ENCODE results near the gene DTX3.

DTX3 gene

GRCh38 chr12:57606399-57606798 is 1.8 kb downstream of the DTX3 start:
- TF ChIP-seq ZNF8 (CRISPR knock-in tag; IDR thresholded peaks at IDR 0.05) (no peak), RARB (CRISPR knock-in tag; IDR thresholded peaks at IDR 0.05) (no peak), OSR1 (CRISPR knock-in tag; IDR thresholded peaks at IDR 0.05) (no peak), SNAI2 (CRISPR knock-in tag; IDR thresholded peaks at IDR 0.05) (no peak), ISL1 (CRISPR knock-in tag; IDR thresholded peaks at IDR 0.05) (no peak), PATZ1 (CRISPR knock-in tag; IDR thresholded peaks at IDR 0.05; ENCODE audit: borderline replicate concordance) (no peak), ESRRG (CRISPR knock-in tag; IDR thresholded peaks at IDR 0.05) (no peak), TCF4 (CRISPR knock-in tag; IDR thresholded peaks at IDR 0.05; ENCODE audit: borderline replicate concordance) (no peak), BACH2 (CRISPR knock-in tag; IDR thresholded peaks at IDR 0.05; ENCODE audit: borderline replicate concordance) (no peak), CSRNP3 (CRISPR knock-in tag; IDR thresholded peaks at IDR 0.05) (no peak), TOX (CRISPR knock-in tag; IDR thresholded peaks at IDR 0.05; ENCODE audit: borderline replicate concordance) (no peak)
- TF ChIP-seq, protein P1, sequence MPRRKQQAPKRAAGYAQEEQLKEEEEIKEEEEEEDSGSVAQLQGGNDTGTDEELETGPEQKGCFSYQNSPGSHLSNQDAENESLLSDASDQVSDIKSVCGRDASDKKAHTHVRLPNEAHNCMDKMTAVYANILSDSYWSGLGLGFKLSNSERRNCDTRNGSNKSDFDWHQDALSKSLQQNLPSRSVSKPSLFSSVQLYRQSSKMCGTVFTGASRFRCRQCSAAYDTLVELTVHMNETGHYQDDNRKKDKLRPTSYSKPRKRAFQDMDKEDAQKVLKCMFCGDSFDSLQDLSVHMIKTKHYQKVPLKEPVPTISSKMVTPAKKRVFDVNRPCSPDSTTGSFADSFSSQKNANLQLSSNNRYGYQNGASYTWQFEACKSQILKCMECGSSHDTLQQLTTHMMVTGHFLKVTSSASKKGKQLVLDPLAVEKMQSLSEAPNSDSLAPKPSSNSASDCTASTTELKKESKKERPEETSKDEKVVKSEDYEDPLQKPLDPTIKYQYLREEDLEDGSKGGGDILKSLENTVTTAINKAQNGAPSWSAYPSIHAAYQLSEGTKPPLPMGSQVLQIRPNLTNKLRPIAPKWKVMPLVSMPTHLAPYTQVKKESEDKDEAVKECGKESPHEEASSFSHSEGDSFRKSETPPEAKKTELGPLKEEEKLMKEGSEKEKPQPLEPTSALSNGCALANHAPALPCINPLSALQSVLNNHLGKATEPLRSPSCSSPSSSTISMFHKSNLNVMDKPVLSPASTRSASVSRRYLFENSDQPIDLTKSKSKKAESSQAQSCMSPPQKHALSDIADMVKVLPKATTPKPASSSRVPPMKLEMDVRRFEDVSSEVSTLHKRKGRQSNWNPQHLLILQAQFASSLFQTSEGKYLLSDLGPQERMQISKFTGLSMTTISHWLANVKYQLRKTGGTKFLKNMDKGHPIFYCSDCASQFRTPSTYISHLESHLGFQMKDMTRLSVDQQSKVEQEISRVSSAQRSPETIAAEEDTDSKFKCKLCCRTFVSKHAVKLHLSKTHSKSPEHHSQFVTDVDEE (CRISPR knock-in tag; IDR thresholded peaks at IDR 0.05) = no peak

GRCh38 chr12:57606821-57607220 is 2.2 kb downstream of the DTX3 start:
- no peak for ATAC-seq
- TF ChIP-seq ARNTL (CRISPR knock-in tag; IDR thresholded peaks at IDR 0.05; ENCODE audit: borderline replicate concordance, low read depth) (no peak), ZNF565 (CRISPR knock-in tag; conservative IDR thresholded peaks at IDR 0.05; ENCODE audit: low read depth) (no peak), SNAI2 (CRISPR knock-in tag; IDR thresholded peaks at IDR 0.05) (no peak), CSRNP3 (CRISPR knock-in tag; IDR thresholded peaks at IDR 0.05) (no peak), ZFP3 (CRISPR knock-in tag; IDR thresholded peaks at IDR 0.05) (no peak), ZNF8 (CRISPR knock-in tag; IDR thresholded peaks at IDR 0.05) (no peak), TCF4 (CRISPR knock-in tag; IDR thresholded peaks at IDR 0.05; ENCODE audit: borderline replicate concordance) (no peak), RARB (CRISPR knock-in tag; IDR thresholded peaks at IDR 0.05) (no peak), ZFP30 (CRISPR knock-in tag; IDR thresholded peaks at IDR 0.05) (no peak), ISL1 (CRISPR knock-in tag; IDR thresholded peaks at IDR 0.05) (no peak), ESRRG (CRISPR knock-in tag; IDR thresholded peaks at IDR 0.05) (no peak), OSR1 (CRISPR knock-in tag; IDR thresholded peaks at IDR 0.05) (no peak), ZC3H10 (CRISPR knock-in tag; IDR thresholded peaks at IDR 0.05) (no peak), ZNF70 (CRISPR knock-in tag; IDR thresholded peaks at IDR 0.05) (no peak), GLIS3 (CRISPR knock-in tag; IDR thresholded peaks at IDR 0.05) (no peak), POU6F1 (CRISPR knock-in tag; IDR thresholded peaks at IDR 0.05; ENCODE audit: borderline replicate concordance, low read depth) (no peak), BACH2 (CRISPR knock-in tag; IDR thresholded peaks at IDR 0.05; ENCODE audit: borderline replicate concordance) (no peak)
- TF ChIP-seq, protein P2, sequence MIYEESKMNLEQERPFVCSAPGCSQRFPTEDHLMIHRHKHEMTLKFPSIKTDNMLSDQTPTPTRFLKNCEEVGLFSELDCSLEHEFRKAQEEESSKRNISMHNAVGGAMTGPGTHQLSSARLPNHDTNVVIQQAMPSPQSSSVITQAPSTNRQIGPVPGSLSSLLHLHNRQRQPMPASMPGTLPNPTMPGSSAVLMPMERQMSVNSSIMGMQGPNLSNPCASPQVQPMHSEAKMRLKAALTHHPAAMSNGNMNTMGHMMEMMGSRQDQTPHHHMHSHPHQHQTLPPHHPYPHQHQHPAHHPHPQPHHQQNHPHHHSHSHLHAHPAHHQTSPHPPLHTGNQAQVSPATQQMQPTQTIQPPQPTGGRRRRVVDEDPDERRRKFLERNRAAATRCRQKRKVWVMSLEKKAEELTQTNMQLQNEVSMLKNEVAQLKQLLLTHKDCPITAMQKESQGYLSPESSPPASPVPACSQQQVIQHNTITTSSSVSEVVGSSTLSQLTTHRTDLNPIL (CRISPR knock-in tag; IDR thresholded peaks at IDR 0.05; ENCODE audit: low read depth) = no peak
- TF ChIP-seq, protein P1 (CRISPR knock-in tag; IDR thresholded peaks at IDR 0.05) = no peak

More at GRCh38 chr12:57606399-57606798, 1.8 kb downstream of the DTX3 start:
- no peak for ATAC-seq

Measured in SK-N-SH treated with all-trans-retinoic acid at 6 μM for 48 hours (cell line).